Thoracic aorta (tissue), 2 donors: ENCODE measurements around the gene ANXA1. TPM values are rescaled to one million over a fixed set of nuclear protein-coding genes. Genes with fewer than 3 reads are reported as not detected.
"Not testable (repeated sequence)": the region's sequence is repeated elsewhere in the genome, so short reads cannot be mapped to it uniquely, and the experiment has no call there.

Experiments
- ATAC-seq: fragments of 150-250 bp; one replicate; pipeline ENCODE4 v1.8.0; 2017; ENCODE audit warnings: low read depth; ENCODE audit not compliant: insufficient number of reproducible peaks, low FRiP score
- DNase-seq: peaks from one replicate; pipeline ENCODE4 v3.0.0-alpha.2; 2020; ENCODE audit warnings: low spot score
- H3K27ac ChIP-seq, 2 donors: fragments of 200-600 bp; sonication (generic); 1 replicate in 1 of 2; 2 replicates in 1 of 2; pipeline ENCODE4 v1.5.1; 2016; ENCODE audit warnings: mild to moderate bottlenecking in 2 of 2, moderate library complexity in 2 of 2
- H3K27me3 ChIP-seq: fragments of 200-600 bp; sonication (generic); replicated peaks from 2 replicates; pipeline ENCODE4 v1.6.0; 2016; ENCODE audit warnings: mild to moderate bottlenecking; ENCODE audit not compliant: insufficient read depth
- H3K36me3 ChIP-seq: fragments of 200-600 bp; sonication (generic); one replicate; pipeline ENCODE4 v1.5.1; 2016
- H3K4me1 ChIP-seq, 2 donors: fragments of 200-600 bp; sonication (generic); 1 replicate in 1 of 2; 2 replicates in 1 of 2; pipeline versions ENCODE4 v1.5.1 to v1.6.0; 2016; ENCODE audit warnings: low read depth in 2 of 2, mild to moderate bottlenecking in 1 of 2; ENCODE audit not compliant: control insufficient read depth in 1 of 2
- H3K4me3 ChIP-seq: fragments of 200-600 bp; sonication (generic); 2 replicates; pipeline ENCODE4 v1.5.1; 2016; ENCODE audit warnings: mild to moderate bottlenecking
- H3K9me3 ChIP-seq: fragments of 200-600 bp; sonication (generic); 2 replicates; pipeline ENCODE4 v1.5.1; 2016
- total RNA-seq, 2 donors: library from RNA; depleted of rRNA; stranded (reverse); fragments of >200 nt; gene quantifications; one replicate each; pipeline versions ENCODE4 v1.1.0 to v1.2.3, GENCODE V29; 2016
- TF ChIP-seq, protein P1 (sequence below): fragments of 200-600 bp; sonication (generic); IDR thresholded peaks from one replicate; pipeline ENCODE4 v1.5.1; 2019; ENCODE audit warnings: antibody characterized with exemption

Gene ANXA1
- total RNA-seq, result 100 to 1,000 TPM; 485 to 668 TPM

DNA sequence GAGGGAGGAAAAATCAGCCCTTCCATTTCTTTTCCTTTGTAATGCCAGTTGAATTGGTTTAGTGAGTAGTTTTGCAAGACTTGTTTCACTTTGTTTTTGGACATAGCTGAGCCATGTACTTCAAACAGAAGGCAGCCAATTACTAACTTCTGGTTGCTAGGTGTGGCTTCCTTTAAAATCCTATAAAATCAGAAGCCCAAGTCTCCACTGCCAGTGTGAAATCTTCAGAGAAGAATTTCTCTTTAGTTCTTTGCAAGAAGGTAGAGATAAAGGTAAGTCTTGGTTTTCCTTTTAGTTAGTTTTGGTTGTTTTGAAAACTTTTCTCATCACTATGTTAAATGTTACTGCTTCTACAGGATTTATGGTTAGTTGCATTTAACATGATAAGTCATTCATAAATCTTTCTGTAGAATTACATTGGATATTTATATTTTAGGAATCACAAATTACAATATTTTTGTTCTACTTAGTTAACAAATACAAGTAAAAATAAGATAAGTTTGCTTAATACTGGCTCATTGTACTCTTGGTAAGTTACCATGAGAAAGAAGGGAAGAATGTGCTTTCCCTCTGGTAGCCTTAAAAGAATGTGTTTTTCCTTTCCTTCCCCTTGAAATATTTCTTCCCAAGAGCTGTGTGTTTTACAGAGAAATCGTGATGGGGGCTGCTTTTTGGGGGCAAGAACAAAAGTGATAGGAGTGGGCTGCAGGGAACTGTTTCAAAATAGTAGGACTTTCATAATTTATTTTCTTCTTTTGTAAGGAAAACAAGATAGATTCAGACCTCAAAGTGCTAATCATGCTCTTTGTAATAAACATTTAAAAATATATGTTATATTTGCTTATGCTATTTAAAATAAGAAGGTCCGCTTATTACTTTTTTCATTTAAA, at the start of gene ANXA1:
Gene ANXA1 (plus strand): TSS at position 213 of the 890 bp plus-strand sequence. CDS start 6,671 bp downstream, outside the sequence.
- ATAC-seq, result no peak
- no peak for DNase-seq
- Histone ChIP-seq H3K4me3 (peak within 1 kb of the TSS; percentile 84), H3K27ac (peak within 1 kb of the TSS; percentile 75 to 88), H3K36me3 (peaks cover 5% of the 10 kb centered on the region), H3K4me1 (peaks cover 51 to 58% of the 10 kb centered on the region in 2 donors), H3K27me3 (no peaks in the 10 kb centered on the region), H3K9me3 (no peaks in the 10 kb centered on the region)
- TF ChIP-seq, protein P1, sequence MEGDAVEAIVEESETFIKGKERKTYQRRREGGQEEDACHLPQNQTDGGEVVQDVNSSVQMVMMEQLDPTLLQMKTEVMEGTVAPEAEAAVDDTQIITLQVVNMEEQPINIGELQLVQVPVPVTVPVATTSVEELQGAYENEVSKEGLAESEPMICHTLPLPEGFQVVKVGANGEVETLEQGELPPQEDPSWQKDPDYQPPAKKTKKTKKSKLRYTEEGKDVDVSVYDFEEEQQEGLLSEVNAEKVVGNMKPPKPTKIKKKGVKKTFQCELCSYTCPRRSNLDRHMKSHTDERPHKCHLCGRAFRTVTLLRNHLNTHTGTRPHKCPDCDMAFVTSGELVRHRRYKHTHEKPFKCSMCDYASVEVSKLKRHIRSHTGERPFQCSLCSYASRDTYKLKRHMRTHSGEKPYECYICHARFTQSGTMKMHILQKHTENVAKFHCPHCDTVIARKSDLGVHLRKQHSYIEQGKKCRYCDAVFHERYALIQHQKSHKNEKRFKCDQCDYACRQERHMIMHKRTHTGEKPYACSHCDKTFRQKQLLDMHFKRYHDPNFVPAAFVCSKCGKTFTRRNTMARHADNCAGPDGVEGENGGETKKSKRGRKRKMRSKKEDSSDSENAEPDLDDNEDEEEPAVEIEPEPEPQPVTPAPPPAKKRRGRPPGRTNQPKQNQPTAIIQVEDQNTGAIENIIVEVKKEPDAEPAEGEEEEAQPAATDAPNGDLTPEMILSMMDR, result no peak

DNA sequence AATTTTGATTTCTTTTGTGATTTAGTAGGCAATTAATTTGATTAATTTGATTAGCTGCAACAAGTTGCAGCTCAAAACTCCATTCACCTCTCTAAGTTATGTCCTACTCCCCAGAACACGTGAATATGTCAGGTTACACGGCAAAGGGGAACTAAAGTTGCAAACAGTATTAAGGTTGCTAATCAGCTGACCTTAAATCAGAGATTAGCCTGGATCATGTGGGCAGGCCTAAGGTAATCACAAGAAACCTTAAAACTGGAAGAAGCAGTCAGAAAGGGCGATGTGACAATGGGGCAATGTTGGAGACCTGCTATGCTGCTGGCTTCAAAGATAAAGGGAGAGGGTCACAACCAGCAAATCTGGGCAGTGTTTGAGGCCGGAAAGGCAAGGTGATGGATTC, 47.3 kb upstream of the ANXA1 start:
- TF ChIP-seq, protein P1, result no peak
- no peaks in the 10 kb centered on the region for H3K36me3 ChIP-seq
- H3K27ac ChIP-seq, result no peak overlapping the region
- ATAC-seq (no peak), DNase-seq (no peak)
- H3K9me3 ChIP-seq, result no peaks in the 10 kb centered on the region
- no peaks in the 10 kb centered on the region for H3K27me3 ChIP-seq
- no peaks in the 10 kb centered on the region for H3K4me1 ChIP-seq
- no peak overlapping the region for H3K4me3 ChIP-seq

DNA sequence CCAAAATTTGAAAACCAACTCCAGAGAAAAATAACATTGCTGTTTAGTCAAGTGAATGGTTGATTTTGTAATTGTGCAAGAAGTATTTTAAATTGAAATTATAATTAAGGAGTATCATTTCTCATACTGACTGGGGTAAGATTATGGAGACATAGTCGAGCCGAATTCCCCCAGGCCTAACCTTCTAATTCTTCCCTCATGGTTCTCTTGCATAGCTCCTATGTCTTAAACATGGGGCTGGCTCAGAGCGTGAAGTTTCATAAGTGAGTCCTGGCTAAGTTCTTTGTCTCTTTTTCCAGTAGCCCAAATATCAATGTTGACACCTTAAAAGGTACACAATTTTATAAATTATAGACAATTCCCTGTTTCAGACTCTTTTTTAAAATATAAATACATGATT, 46.7 kb upstream of the ANXA1 start:
- Histone ChIP-seq H3K4me1 (no peaks in the 10 kb centered on the region), H3K9me3 (no peaks in the 10 kb centered on the region), H3K27me3 (no peaks in the 10 kb centered on the region), H3K27ac (no peak overlapping the region), H3K4me3 (no peak overlapping the region), H3K36me3 (no peaks in the 10 kb centered on the region)
- TF ChIP-seq, protein P1, result no peak
- ATAC-seq (no peak), DNase-seq (no peak)

GRCh38 chr9:73107489-73108069, 44.1 kb upstream of the ANXA1 start:
- TF ChIP-seq, protein P1, result peak; percentile 71
- not testable (repeated sequence) for H3K9me3 ChIP-seq, H3K4me1 ChIP-seq, H3K27ac ChIP-seq, H3K36me3 ChIP-seq, H3K4me3 ChIP-seq, H3K27me3 ChIP-seq, DNase-seq
- peak; percentile 65 for ATAC-seq

DNA sequence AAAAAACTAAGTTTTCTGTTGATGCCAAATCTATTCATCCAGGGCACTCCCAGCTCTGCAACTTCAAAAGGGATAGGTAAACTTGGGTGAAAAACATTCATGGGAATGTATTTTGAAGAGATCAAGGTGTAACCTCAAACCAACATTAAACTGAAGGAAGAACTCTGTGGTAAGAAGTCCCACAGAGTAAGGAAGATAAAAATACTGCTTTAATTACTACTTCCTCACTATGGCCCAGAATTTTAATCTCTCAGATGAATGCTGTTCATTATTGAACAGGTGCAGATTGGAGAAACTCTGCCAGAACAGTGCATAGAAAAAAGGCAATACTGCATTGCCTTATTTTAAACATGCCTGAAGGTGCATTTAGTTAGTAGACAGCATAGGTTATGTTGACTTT, 37.6 kb upstream of the ANXA1 start:
- ATAC-seq, result no peak
- H3K36me3 ChIP-seq, result no peaks in the 10 kb centered on the region
- no peak for DNase-seq
- TF ChIP-seq, protein P1, result no peak
- H3K4me3 ChIP-seq, result no peak overlapping the region
- H3K9me3 ChIP-seq, result no peaks in the 10 kb centered on the region
- H3K4me1 ChIP-seq, result no peaks in the 10 kb centered on the region
- H3K27me3 ChIP-seq, result no peaks in the 10 kb centered on the region
- H3K27ac ChIP-seq, result no peak overlapping the region
